Esophagus muscularis mucosa (tissue), 4 donors: ENCODE results near the gene C2CD4D. TPM values are rescaled to one million over a fixed set of nuclear protein-coding genes. Genes with fewer than 3 reads are reported as not detected.

Experiments
- DNase-seq: peaks from one replicate; pipeline ENCODE4 v3.0.0-alpha.2; 2017; ENCODE audit errors: extremely low spot score
- H3K27ac ChIP-seq, 4 donors: fragments of 200-600 bp; sonication (generic); replicated peaks in 1 of 4; 1 replicate in 3 of 4; 2 replicates in 1 of 4; pipeline ENCODE4 v1.5.1; 2016 to 2019; ENCODE audit warnings: mild to moderate bottlenecking in 1 of 4
- H3K27me3 ChIP-seq, 4 donors: fragments of 200-600 bp; sonication (generic); one replicate each; pipeline versions ENCODE4 v1.5.1 to v1.6.0; 2016 to 2019
- H3K36me3 ChIP-seq, 4 donors: fragments of 200-600 bp; sonication (generic); one replicate each; pipeline ENCODE4 v1.5.1; 2016 to 2019
- H3K4me1 ChIP-seq, 4 donors: fragments of 200-600 bp; sonication (generic); one replicate each; pipeline ENCODE4 v1.5.1; 2016 to 2019
- H3K4me3 ChIP-seq, 4 donors: fragments of 200-600 bp; sonication (generic); 1 replicate in 2 of 4; 2 replicates in 2 of 4; pipeline ENCODE4 v1.5.1; 2016 to 2019; ENCODE audit warnings: mild to moderate bottlenecking in 4 of 4, moderate library complexity in 1 of 4
- H3K9me3 ChIP-seq, 4 donors: fragments of 200-600 bp; sonication (generic); 1 replicate in 3 of 4; 2 replicates in 1 of 4; pipeline ENCODE4 v1.5.1; 2016 to 2019
- EP300 ChIP-seq: sonication (generic); formaldehyde crosslinking; IDR thresholded peaks from one replicate; pipeline ENCODE4 v1.6.1; 2017; ENCODE audit warnings: antibody characterized with exemption
- POLR2A ChIP-seq: fragments of 450-650 bp; IDR thresholded peaks from one replicate; pipeline ENCODE4 v1.6.1; 2017; ENCODE audit warnings: antibody characterized with exemption, moderate library complexity, mild to moderate bottlenecking, low read depth
- POLR2AphosphoS5 ChIP-seq, 2 donors: sonication (generic); formaldehyde crosslinking; IDR thresholded peaks; one replicate each; pipeline ENCODE4 v1.6.1; 2017; ENCODE audit warnings: antibody characterized with exemption in 2 of 2
- WGBS: methylation state at CpG from one replicate; pipeline ENCODE4 v1.1.5; 2018; 5-methylcytosine and 5-hydroxymethylcytosine counted together
- intact Hi-C: fragments of 100-400 bp; cut with DNase I; formaldehyde crosslinking; loops from one replicate; pipeline ENCODE4 v1.15.1; 2023
- total RNA-seq, 4 donors: library from RNA; depleted of rRNA; stranded (reverse); fragments of >200 nt; gene quantifications; one replicate each; pipeline versions ENCODE4 v1.1.0 to v1.2.1, GENCODE V29; 2016
- TF ChIP-seq, protein P1 (sequence below), 3 experiments: fragments of 200-600 bp in 2 of 3; fragments of 450-650 bp in 1 of 3; sonication (generic) in 2 of 3; IDR thresholded peaks; one replicate each; pipeline ENCODE4 v1.5.1; 2017 to 2019; ENCODE audit warnings: antibody characterized with exemption in 3 of 3, mild to moderate bottlenecking in 2 of 3, moderate library complexity in 1 of 3

The C2CD4D gene
- total RNA-seq, 4 donors from 2014 or later: not detected

DNA sequence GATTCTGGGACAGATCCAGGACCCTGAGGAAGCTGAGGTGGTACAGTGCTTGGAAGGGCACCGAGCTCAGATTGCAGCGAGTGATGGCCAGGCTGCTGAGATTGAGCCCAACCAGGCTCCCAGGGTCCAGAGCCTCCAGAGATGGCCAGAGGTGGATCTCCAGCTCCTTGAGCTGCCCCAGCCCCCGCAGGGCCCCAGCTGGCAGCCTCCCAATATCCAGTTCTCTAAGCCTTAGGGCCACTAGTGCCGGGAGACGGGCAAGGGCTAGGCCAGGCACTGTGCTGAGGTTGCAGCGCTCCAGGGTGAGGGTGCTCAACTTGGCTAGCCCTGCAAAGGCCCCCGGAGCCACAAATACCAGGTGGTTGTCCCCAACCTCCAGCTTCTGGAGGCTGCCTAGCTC is 37.8 kb downstream of the C2CD4D start:
- Histone ChIP-seq H3K9me3 (no peaks in the 10 kb centered on the region), H3K4me1 (no peaks in the 10 kb centered on the region), H3K27me3 (peaks cover 0 to 61% (median 0%) of the 10 kb centered on the region in 4 donors), H3K27ac (no peak overlapping the region), H3K4me3 (no peak overlapping the region), H3K36me3 (no peaks in the 10 kb centered on the region)
- WGBS: 88% methylated on average over 4 of the region's 7 CpGs
- no peak for TF ChIP-seq POLR2AphosphoS5 (IDR thresholded peaks at IDR 0.05)
- no peak for TF ChIP-seq POLR2A
- TF ChIP-seq, protein P1, sequence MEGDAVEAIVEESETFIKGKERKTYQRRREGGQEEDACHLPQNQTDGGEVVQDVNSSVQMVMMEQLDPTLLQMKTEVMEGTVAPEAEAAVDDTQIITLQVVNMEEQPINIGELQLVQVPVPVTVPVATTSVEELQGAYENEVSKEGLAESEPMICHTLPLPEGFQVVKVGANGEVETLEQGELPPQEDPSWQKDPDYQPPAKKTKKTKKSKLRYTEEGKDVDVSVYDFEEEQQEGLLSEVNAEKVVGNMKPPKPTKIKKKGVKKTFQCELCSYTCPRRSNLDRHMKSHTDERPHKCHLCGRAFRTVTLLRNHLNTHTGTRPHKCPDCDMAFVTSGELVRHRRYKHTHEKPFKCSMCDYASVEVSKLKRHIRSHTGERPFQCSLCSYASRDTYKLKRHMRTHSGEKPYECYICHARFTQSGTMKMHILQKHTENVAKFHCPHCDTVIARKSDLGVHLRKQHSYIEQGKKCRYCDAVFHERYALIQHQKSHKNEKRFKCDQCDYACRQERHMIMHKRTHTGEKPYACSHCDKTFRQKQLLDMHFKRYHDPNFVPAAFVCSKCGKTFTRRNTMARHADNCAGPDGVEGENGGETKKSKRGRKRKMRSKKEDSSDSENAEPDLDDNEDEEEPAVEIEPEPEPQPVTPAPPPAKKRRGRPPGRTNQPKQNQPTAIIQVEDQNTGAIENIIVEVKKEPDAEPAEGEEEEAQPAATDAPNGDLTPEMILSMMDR (IDR thresholded peaks at IDR 0.05): no peak
- TF ChIP-seq EP300: no peak
- no peak for DNase-seq
- intact Hi-C loops: no loop called here

DNA sequence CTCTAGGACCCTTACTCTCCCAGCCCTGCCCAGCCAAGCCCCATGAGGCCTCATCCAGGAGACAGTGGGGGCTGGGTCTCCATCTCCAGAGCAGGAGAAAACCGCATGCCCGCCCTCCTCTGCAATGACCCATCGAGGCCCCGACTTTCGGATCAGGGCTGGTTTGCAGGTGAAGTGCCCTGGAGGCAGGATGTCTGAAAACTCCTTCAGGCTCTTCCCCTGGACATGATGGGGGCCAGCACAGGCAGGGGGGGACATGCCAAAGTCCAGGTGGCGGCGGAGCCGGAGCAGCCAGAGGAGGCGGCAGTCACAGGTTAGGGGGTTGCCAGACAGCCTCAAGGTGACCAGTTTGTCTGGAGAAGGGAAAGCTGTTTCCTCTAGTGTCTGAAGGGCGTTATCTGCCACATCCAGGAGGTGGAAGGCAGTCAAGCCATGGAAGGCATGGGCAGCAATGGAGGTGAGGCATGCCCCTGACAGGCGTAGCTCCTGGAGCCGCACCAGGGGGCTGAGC is 38.3 kb downstream of the C2CD4D start:
- intact Hi-C loops: no loop called here
- Histone ChIP-seq H3K4me3 (no peak overlapping the region), H3K36me3 (no peaks in the 10 kb centered on the region), H3K27me3 (peaks cover 0 to 58% (median 0%) of the 10 kb centered on the region in 4 donors), H3K4me1 (no peaks in the 10 kb centered on the region), H3K9me3 (no peaks in the 10 kb centered on the region), H3K27ac (no peak overlapping the region)
- TF ChIP-seq, protein P1 (IDR thresholded peaks at IDR 0.05): no peak
- TF ChIP-seq POLR2AphosphoS5 (IDR thresholded peaks at IDR 0.05) (no peak), POLR2A (no peak), EP300 (no peak)
- DNase-seq: no peak
- 98% methylated on average over 9 of the region's 12 CpGs for WGBS

DNA sequence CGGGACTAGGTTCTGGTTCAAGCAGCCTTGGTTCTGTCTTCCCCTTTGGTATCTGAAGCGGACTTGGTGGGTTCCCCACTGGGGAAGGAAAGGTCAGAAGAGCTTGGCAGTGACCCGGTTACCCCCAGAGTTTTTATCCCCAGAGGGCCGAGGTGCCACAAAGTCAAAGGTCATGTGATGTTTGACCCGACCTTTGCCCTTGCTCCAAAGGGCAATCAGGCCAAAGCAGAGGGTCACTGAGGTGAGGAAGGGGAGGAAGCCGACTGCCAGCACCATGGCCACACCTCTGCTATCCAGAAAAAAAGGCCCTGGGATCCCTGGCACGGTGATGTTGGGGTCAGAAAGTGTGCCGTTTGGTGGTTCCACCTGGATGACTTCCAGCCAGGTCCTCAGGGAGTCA is 38.8 kb downstream of the C2CD4D start:
- Histone ChIP-seq H3K27me3 (peaks cover 0 to 53% (median 0%) of the 10 kb centered on the region in 4 donors), H3K27ac (no peak overlapping the region), H3K4me1 (no peaks in the 10 kb centered on the region), H3K36me3 (no peaks in the 10 kb centered on the region), H3K4me3 (no peak overlapping the region), H3K9me3 (no peaks in the 10 kb centered on the region)
- TF ChIP-seq, protein P1 (IDR thresholded peaks at IDR 0.05): no peak
- TF ChIP-seq EP300 (no peak), POLR2A (no peak), POLR2AphosphoS5 (IDR thresholded peaks at IDR 0.05) (no peak)
- WGBS: 75% methylated on average over 7 of the region's 8 CpGs
- intact Hi-C loops: no loop called here
- DNase-seq: no peak

DNA sequence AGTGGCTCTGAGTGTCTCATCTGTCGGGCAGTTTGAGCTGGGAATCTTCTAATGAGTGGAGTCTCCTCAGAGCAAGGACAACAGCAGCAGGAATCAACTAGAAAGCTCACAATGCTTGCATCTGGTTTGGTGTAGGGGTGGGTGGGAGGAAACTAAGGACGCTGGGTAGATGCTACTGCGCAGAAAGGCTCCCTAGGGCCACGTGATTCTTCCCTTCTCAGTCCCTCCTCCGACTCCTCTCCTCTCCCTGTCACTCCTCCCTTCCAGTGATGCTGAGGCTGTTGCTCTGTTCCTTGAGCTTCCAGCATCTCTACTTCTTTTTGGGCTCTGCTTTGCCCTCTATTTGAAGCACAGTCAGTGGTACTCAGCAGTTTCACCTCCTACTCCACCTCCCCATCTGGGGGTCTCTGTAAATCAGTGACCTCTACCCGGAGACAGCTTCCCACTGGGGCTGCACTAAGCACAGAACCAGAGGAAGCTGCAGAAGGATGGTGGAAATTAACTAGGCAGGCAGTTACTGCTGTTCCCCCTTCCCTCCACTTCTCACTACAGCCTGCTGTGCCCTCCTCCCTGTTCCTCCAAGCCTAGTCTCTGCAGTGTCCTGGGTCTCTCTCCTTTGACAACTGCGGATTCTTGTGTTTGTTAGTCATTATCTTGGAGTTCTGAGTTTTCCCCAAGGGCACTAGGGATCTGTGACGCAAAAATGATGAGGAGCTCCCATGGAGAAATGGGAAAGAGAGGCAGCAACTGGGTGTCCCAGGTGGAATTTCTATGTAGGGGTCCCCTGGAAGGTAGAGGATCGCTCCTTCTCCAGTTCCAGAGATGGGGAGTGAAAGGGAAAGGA is 40.2 kb downstream of the C2CD4D start:
- DNase-seq: no peak
- intact Hi-C loops: no loop called here
- Histone ChIP-seq H3K4me3 (no peak overlapping the region), H3K36me3 (peaks cover 0 to 4% (median 0%) of the 10 kb centered on the region in 4 donors), H3K27ac (no peak overlapping the region), H3K4me1 (no peaks in the 10 kb centered on the region), H3K9me3 (no peaks in the 10 kb centered on the region), H3K27me3 (peaks cover 0 to 44% (median 0%) of the 10 kb centered on the region in 4 donors)
- TF ChIP-seq, protein P1 (IDR thresholded peaks at IDR 0.05): no peak
- TF ChIP-seq POLR2AphosphoS5 (IDR thresholded peaks at IDR 0.05) (no peak), EP300 (no peak), POLR2A (no peak)
- 60% methylated on average over 9 of the region's 9 CpGs for WGBS
